GM12891 (cell line): ENCODE measurements around the gene RAC3.

Experiments
- PAX5 ChIP-seq: IDR thresholded peaks from 2 replicates; pipeline ENCODE4 v1.6.1; 2011; ENCODE audit warnings: low read length, moderate library complexity, mild to moderate bottlenecking; ENCODE audit not compliant: insufficient read depth, severe bottlenecking
- POLR2A ChIP-seq: IDR thresholded peaks from 2 replicates; pipeline ENCODE4 v1.6.1; 2011; ENCODE audit warnings: low read depth, low read length, control low read depth
- POLR2AphosphoS5 ChIP-seq: IDR thresholded peaks from 2 replicates; pipeline ENCODE4 v1.6.1; 2011; ENCODE audit warnings: low read depth, low read length, control low read depth
- POU2F2 ChIP-seq: IDR thresholded peaks from 2 replicates; pipeline ENCODE4 v1.6.1; 2011; ENCODE audit warnings: low read depth, mild to moderate bottlenecking, control low read depth, low read length, moderate library complexity
- TAF1 ChIP-seq: IDR thresholded peaks from 2 replicates; pipeline ENCODE4 v1.6.1; 2011; ENCODE audit warnings: low read depth, low read length, control low read depth

GRCh38 chr17:82035956-82036633 lies 4.6 kb downstream of the RAC3 start:
- TF ChIP-seq POLR2A, result no peak
- no peak for TF ChIP-seq POLR2AphosphoS5
- TF ChIP-seq TAF1, result no peak
- no peak for TF ChIP-seq POU2F2
- no peak for TF ChIP-seq PAX5
